ENCODE results near the gene PCDHA13.
"Not testable (repeated sequence)": the region's sequence is repeated elsewhere in the genome, so short reads cannot be mapped to it uniquely, and the experiment has no call there.

The PCDHA13 gene

DNA sequence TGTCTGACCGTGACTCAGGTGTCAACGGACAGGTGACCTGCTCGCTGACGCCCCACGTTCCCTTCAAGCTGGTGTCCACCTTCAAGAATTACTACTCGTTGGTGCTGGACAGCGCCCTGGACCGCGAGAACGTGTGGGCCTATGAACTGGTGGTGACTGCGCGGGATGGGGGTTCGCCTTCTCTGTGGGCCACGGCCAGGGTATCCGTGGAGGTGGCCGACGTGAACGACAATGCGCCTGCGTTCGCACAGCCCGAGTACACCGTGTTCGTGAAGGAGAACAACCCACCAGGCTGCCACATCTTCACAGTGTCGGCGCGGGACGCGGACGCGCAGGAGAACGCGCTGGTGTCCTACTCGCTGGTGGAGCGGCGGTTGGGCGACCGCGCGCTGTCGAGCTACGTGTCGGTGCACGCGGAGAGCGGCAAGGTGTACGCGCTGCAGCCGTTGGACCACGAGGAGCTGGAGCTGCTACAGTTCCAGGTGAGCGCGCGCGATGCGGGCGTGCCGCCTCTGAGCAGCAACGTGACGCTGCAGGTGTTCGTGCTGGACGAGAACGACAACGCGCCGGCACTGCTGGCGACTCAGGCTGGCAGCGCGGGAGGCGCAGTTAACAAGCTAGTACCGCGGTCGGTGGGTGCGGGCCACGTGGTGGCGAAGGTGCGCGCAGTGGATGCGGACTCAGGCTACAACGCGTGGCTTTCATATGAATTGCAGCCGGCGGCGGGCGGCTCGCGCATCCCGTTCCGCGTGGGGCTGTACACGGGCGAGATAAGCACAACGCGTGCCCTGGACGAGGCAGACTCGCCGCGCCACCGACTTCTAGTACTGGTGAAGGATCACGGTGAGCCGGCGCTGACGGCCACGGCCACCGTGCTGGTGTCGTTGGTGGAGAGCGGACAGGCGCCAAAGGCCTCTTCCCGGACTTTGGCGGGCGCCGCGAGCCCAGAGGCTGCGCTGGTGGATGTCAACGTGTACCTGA lies 11.4 kb upstream of the PCDHA13 start:
- DNase-seq, result no peak

DNA sequence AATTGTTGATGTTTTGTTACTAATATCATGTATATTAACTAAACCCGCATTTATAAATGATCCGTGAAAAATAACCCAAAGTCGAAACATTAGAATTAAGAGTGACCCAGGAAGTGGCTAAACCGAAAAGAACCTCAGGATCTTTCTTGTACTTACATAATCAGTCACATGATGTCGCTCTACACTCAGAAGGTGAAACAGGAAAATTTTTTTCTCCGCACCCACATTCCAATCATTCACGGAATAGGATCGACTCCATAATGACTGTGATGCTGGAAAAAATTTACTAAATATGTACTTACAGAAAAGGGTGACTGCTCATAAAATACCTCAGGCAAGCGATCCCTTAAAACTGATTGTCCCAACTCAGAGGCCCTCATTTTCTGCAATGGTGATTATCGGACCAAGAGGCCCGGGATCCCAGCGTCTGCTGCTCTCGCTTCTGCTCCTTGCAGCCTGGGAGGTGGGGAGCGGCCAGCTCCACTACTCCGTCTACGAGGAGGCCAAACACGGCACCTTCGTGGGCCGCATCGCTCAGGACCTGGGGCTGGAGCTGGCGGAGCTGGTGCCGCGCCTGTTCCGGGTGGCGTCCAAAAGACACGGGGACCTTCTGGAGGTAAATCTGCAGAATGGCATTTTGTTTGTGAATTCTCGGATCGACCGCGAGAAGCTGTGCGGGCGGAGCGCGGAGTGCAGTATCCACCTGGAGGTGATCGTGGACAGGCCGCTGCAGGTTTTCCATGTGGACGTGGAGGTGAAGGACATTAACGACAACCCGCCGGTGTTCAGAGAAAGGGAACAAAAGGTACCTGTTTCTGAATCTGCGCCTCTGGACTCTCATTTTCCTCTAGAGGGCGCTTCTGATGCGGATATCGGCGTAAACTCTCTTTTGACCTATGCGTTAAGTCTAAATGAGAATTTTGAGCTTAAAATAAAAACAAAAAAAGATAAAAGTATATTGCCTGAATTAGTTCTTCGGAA lies 6.5 kb upstream of the PCDHA13 start, which contains the start of gene PCDHA12:
Gene PCDHA12 (plus strand): TSS at position 224 of the 981 bp plus-strand sequence. CDS start 165 bp downstream, at position 389.
- DNase-seq, result no peak

DNA sequence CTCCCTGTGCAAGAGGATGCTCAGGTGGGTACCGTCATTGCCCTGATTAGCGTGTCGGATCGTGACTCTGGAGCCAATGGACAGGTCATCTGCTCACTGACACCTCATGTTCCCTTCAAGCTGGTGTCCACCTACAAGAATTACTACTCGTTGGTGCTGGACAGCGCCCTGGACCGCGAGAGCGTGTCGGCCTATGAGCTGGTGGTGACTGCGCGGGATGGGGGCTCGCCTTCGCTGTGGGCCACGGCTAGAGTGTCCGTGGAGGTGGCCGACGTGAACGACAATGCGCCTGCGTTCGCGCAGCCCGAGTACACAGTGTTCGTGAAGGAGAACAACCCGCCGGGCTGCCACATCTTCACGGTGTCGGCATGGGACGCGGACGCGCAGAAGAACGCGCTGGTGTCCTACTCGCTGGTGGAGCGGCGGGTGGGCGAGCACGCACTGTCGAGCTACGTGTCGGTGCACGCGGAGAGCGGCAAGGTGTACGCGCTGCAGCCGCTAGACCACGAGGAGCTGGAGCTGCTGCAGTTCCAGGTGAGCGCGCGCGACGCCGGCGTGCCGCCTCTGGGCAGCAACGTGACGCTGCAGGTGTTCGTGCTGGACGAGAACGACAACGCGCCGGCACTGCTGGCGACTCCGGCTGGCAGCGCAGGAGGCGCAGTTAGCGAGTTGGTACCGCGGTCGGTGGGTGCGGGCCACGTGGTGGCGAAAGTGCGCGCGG lies 5.2 kb upstream of the PCDHA13 start:
- DNase-seq, result not testable (repeated sequence)

DNA sequence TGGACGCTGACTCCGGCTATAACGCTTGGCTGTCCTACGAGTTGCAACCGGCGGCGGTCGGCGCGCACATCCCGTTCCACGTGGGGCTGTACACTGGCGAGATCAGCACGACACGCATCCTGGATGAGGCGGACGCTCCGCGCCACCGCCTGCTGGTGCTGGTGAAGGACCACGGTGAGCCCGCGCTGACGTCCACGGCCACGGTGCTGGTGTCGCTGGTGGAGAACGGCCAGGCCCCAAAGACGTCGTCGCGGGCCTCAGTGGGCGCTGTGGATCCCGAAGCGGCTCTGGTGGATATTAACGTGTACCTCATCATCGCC lies 4.7 kb upstream of the PCDHA13 start:
- no peak for DNase-seq

DNA sequence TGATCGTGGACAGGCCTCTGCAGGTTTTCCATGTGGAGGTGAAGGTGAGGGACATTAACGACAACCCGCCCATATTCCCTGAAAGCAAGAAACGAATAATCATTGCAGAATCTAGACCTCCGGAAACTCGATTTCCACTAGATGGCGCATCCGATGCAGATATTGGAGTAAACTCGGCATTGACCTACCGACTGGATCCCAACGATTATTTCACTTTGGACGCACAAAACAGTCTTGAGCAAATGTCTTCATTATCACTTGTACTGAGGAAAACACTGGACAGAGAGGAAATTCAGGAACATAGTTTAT lies 621 bp downstream of the PCDHA13 start:
- DNase-seq, result no peak

DNA sequence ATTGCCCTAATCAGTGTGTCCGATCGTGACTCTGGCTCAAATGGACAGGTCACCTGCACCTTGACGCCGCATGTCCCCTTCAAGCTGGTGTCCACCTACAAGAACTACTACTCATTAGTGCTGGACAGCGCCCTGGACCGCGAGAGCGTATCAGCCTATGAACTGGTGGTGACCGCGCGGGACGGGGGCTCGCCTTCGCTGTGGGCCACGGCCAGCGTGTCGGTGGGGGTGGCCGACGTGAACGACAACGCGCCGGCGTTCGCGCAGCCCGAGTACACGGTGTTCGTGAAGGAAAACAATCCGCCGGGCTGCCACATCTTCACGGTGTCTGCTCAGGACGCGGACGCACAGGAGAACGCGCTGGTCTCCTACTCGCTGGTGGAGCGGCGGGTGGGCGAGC lies 1.4 kb downstream of the PCDHA13 start:
- no peak for DNase-seq

DNA sequence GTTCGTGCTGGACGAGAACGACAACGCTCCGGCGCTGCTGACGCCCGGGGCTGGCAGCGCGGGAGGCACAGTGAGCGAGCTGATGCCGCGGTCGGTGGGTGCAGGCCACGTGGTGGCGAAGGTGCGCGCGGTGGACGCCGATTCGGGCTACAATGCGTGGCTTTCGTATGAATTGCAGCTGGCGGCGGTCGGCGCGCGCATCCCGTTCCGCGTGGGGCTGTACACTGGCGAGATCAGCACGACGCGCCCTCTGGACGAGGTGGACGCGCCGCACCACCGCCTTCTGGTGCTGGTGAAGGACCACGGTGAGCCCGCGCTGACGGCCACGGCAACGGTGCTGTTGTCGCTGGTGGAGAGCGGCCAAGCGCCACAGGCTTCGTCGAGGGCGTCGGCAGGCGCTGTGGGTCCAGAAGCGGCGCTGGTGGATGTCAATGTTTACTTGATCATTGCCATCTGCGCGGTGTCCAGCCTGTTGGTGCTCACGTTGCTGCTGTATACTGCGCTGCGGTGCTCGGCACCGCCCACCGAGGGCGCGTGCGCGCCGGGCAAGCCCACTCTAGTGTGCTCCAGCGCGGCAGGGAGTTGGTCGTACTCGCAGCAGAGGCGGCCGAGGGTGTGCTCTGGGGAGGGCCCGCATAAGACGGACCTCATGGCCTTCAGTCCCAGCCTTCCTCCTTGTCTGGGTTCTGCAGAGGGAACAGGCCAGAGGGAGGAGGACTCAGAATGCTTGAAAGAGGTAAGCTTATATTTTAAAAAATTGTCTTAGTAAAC lies 2.2 kb downstream of the PCDHA13 start:
- DNase-seq, result no peak

DNA sequence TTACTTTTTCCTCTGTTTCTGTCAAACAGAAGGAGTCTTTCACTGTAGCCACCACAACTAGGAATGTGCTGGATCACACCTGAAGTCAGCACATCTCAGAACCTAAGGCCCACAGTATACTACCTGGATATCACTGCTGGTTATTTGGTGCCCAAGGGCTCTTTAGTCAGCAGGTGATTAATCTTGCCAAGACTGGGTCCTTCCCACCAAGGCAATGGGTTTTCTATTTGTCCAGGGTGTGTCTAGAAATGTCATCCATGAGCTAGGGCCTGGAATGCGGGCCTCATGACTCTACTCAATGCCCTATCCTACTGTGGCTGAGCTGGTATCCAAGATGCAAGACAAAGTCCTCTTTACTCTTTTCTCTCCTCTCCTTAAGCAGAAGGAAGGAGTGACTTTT lies 34.4 kb downstream of the PCDHA13 start:
- DNase-seq, result no peak

DNA sequence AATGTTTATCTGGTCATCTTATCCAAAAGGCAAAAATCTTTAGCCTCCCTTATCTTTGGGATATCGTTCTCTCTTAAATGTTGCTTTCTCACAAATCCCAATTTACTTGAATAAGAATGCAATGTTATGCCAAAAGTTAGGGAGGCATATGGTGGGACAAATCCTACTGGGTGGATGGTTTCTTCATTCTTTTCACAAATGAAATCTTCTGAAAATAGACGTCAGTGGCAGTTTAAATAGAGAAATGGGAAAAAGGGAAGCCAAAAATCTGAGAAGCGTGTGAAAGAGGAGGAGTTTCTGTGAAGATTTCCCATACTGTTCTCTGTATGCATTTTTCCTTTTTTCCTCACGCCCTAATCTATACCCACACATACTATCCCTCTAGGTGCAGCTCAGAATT lies 41.7 kb downstream of the PCDHA13 start:
- no peak for DNase-seq

DNA sequence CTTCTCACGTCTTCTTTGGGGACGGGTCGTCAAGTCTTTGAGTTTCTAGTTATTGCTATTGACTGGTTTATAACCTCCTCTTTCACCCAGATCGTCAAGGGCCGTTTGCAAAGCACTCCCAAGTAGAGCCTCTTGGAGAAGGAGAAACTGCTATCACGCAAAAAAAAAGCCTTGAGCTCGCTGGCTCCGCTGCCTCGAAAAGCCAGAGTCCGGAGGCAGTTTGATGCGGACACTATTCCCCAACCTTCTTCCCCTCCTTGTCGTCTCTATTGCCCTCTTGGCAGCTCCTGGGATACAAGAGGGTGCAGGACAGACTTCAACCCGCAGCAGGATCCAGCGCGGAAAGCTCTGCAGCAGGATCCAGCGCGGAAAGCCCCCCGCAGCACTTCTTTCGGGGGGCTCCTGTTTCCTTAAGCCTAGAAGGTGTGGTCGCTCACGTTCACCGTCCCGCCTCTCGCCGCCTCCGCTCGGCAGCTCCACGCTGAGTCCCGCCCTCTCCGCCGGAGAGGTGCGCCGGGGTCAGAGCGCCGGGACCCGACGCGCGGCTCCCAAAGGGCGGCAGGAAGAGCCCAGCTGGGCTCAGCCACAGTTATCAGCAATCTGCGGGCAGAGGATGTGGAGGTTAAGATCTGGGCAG lies 44.0 kb downstream of the PCDHA13 start, which contains the start of gene PCDHAC1:
Gene PCDHAC1 (plus strand): TSS at position 494 of the 637 bp plus-strand sequence. CDS start 594 bp downstream, outside the sequence.
- no peak for DNase-seq

DNA sequence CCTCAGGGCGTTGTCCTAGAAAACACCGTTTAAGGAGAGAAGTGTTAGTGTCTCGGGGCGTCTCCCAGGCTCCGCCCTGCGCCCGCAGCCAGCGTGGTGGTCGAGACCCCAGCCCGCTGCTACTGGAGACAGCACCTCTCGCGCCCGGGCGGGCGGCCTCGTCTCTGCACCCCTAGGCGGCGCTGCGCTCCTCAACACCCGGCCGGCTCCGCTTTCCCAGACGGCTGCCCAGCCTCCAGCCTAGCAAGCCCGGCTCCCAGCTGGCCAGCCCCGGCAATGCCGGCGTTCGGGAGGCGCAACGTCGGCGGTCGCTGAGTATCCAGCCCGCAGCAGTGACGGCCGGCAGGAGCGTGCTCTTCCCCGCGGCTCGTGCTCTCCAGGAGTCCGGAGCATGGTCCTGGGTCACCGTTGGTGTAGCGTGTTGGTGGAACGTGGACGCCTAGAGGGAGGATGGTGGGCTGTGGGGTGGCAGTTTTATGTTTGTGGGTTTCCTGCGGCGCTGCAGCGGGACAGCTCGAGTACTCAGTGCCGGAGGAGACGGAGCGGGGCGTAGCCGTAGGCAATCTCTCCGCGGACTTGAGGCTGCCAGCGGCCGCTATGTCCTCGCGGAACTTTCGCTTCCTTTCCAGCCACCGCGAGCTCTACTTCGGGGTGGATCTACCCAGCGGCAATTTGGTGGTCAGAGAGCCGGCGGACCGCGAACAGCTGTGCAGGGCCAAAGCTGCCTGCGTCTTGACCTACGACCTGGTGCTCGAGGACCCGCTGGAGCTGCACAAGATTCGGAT lies 44.7 kb downstream of the PCDHA13 start:
- no peak for DNase-seq

DNA sequence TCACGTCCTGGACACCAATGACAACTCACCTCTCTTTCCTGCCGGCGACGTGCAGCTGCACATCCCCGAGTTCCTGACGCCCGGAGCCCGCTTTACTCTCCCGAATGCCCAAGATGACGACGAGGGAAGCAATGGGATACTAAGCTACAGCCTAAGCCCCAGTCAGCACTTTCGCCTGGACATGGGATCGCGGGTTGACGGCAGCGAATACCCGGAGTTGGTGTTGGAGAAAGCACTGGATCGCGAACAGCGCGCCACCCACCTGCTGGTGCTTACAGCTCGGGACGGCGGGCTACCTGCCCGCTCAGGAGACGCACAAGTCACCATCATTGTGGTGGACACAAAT lies 45.3 kb downstream of the PCDHA13 start:
- DNase-seq, result no peak

Measured in OCI-M1 (cell line).